Stomach smooth muscle (tissue), 2 donors: Measurements from ENCODE around the gene TOX2.

Experiments
- H3K27ac ChIP-seq: one replicate; pipeline ENCODE4 v1.7.0; 2013; ENCODE audit warnings: mild to moderate bottlenecking, low read length, inconsistent platforms
- H3K27me3 ChIP-seq, 2 donors: one replicate each; pipeline ENCODE4 v1.7.0; 2013; ENCODE audit warnings: low read length in 2 of 2; ENCODE audit not compliant: insufficient read depth in 2 of 2, control insufficient read depth in 1 of 2
- H3K36me3 ChIP-seq, 2 donors: one replicate each; pipeline ENCODE4 v1.7.0; 2013; ENCODE audit warnings: low read length in 2 of 2; ENCODE audit not compliant: control insufficient read depth in 2 of 2, insufficient read depth in 2 of 2
- H3K4me1 ChIP-seq: one replicate; pipeline ENCODE4 v1.7.0; 2013; ENCODE audit warnings: low read length; ENCODE audit not compliant: control insufficient read depth, insufficient read depth
- H3K4me3 ChIP-seq, 2 donors: one replicate each; pipeline ENCODE4 v1.7.0; 2013; ENCODE audit warnings: low read length in 2 of 2
- H3K9ac ChIP-seq, 2 donors: one replicate each; pipeline ENCODE4 v1.7.0; 2013; ENCODE audit warnings: low read length in 2 of 2, mild to moderate bottlenecking in 1 of 2
- H3K9me3 ChIP-seq, 2 donors: one replicate each; pipeline ENCODE4 v1.7.0; 2013; ENCODE audit warnings: low read length in 2 of 2; ENCODE audit not compliant: control insufficient read depth in 2 of 2
- donor health status: healthy.
- donor health status: Pancreatic carcinoma.

The TOX2 gene

GRCh38 chr20:43971267-43971666 is 56.6 kb downstream of the TOX2 start:
- Histone ChIP-seq H3K4me1 (no peaks in the 10 kb centered on the region), H3K4me3 (no peak overlapping the region), H3K9me3 (peaks cover 0 to 2% of the 10 kb centered on the region in 2 donors), H3K9ac (no peak overlapping the region), H3K27me3 (peaks cover 0 to 3% of the 10 kb centered on the region in 2 donors), H3K27ac (no peak overlapping the region), H3K36me3 (no peaks in the 10 kb centered on the region)

- no peaks in the 10 kb centered on the region for H3K36me3 ChIP-seq
- H3K27ac ChIP-seq, result no peak overlapping the region
- H3K9ac ChIP-seq, result no peak overlapping the region
- H3K27me3 ChIP-seq, result peaks cover 0 to 3% of the 10 kb centered on the region in 2 donors
- H3K4me1 ChIP-seq, result no peaks in the 10 kb centered on the region
- peaks cover 0 to 6% of the 10 kb centered on the region in 2 donors for H3K9me3 ChIP-seq
- H3K4me3 ChIP-seq, result no peak overlapping the region
Observed at GRCh38 chr20:43972051-43972450, 57.4 kb downstream of the TOX2 start.

- no peak overlapping the region for H3K9ac ChIP-seq
- H3K36me3 ChIP-seq, result no peaks in the 10 kb centered on the region
- no peak overlapping the region for H3K27ac ChIP-seq
- H3K9me3 ChIP-seq, result peaks cover 0 to 6% of the 10 kb centered on the region in 2 donors
- H3K27me3 ChIP-seq, result peaks cover 0 to 3% of the 10 kb centered on the region in 2 donors
- H3K4me1 ChIP-seq, result no peaks in the 10 kb centered on the region
- no peak overlapping the region for H3K4me3 ChIP-seq
Observed at GRCh38 chr20:43972692-43973091, 58.0 kb downstream of the TOX2 start.

- Histone ChIP-seq H3K27ac (no peak overlapping the region), H3K36me3 (no peaks in the 10 kb centered on the region), H3K27me3 (peaks cover 0 to 3% of the 10 kb centered on the region in 2 donors), H3K4me3 (no peak overlapping the region), H3K9me3 (peaks cover 0 to 6% of the 10 kb centered on the region in 2 donors), H3K9ac (no peak overlapping the region), H3K4me1 (no peaks in the 10 kb centered on the region)
Observed at GRCh38 chr20:43973231-43973630, 58.6 kb downstream of the TOX2 start.

GRCh38 chr20:43973671-43974450 is 59.2 kb downstream of the TOX2 start:
- H3K9ac ChIP-seq, result no peak overlapping the region
- peaks cover 0 to 6% of the 10 kb centered on the region in 2 donors for H3K9me3 ChIP-seq
- H3K4me1 ChIP-seq, result no peaks in the 10 kb centered on the region
- no peak overlapping the region for H3K27ac ChIP-seq
- H3K27me3 ChIP-seq, result peaks cover 0 to 3% of the 10 kb centered on the region in 2 donors
- H3K36me3 ChIP-seq, result no peaks in the 10 kb centered on the region
- no peak overlapping the region for H3K4me3 ChIP-seq

- Histone ChIP-seq H3K27me3 (peaks cover 0 to 3% of the 10 kb centered on the region in 2 donors), H3K9ac (no peak overlapping the region), H3K36me3 (no peaks in the 10 kb centered on the region), H3K9me3 (peaks cover 0 to 6% of the 10 kb centered on the region in 2 donors), H3K4me1 (no peaks in the 10 kb centered on the region), H3K4me3 (no peak overlapping the region), H3K27ac (no peak overlapping the region)
Observed at GRCh38 chr20:43974695-43975094, 60.0 kb downstream of the TOX2 start.

- peaks cover 0 to 6% of the 10 kb centered on the region in 2 donors for H3K9me3 ChIP-seq
- H3K27ac ChIP-seq, result no peak overlapping the region
- peaks cover 0 to 3% of the 10 kb centered on the region in 2 donors for H3K27me3 ChIP-seq
- no peak overlapping the region for H3K9ac ChIP-seq
- H3K36me3 ChIP-seq, result no peaks in the 10 kb centered on the region
- no peak overlapping the region for H3K4me3 ChIP-seq
- H3K4me1 ChIP-seq, result no peaks in the 10 kb centered on the region
Observed at GRCh38 chr20:43975096-43975768, 60.6 kb downstream of the TOX2 start.

- peaks cover 0 to 3% of the 10 kb centered on the region in 2 donors for H3K27me3 ChIP-seq
- no peaks in the 10 kb centered on the region for H3K36me3 ChIP-seq
- H3K4me1 ChIP-seq, result no peaks in the 10 kb centered on the region
- no peak overlapping the region for H3K4me3 ChIP-seq
- peaks cover 0 to 6% of the 10 kb centered on the region in 2 donors for H3K9me3 ChIP-seq
- H3K9ac ChIP-seq, result no peak overlapping the region
- H3K27ac ChIP-seq, result no peak overlapping the region
Observed at GRCh38 chr20:43976547-43976946, 61.9 kb downstream of the TOX2 start.

GRCh38 chr20:43977252-43977651 is 62.6 kb downstream of the TOX2 start:
- peaks cover 0 to 6% of the 10 kb centered on the region in 2 donors for H3K9me3 ChIP-seq
- no peak overlapping the region for H3K9ac ChIP-seq
- no peak overlapping the region for H3K27ac ChIP-seq
- peaks cover 0 to 3% of the 10 kb centered on the region in 2 donors for H3K27me3 ChIP-seq
- H3K4me1 ChIP-seq, result no peaks in the 10 kb centered on the region
- no peak overlapping the region for H3K4me3 ChIP-seq
- H3K36me3 ChIP-seq, result no peaks in the 10 kb centered on the region

- no peaks in the 10 kb centered on the region for H3K36me3 ChIP-seq
- H3K4me3 ChIP-seq, result no peak overlapping the region
- H3K9me3 ChIP-seq, result peaks cover 0 to 6% of the 10 kb centered on the region in 2 donors
- H3K27me3 ChIP-seq, result peaks cover 0 to 1% of the 10 kb centered on the region in 2 donors
- no peak overlapping the region for H3K9ac ChIP-seq
- no peak overlapping the region for H3K27ac ChIP-seq
- H3K4me1 ChIP-seq, result no peaks in the 10 kb centered on the region
Observed at GRCh38 chr20:43977962-43978361, 63.3 kb downstream of the TOX2 start.
